ENCODE measurements around the gene SOX5.

- TF ChIP-seq POLR2A (IDR thresholded peaks at IDR 0.05) (no peak), CTCF (IDR thresholded peaks at IDR 0.05) (no peak)
Measured at GRCh38 chr12:23704992-23705943, 244.2 kb downstream of the SOX5 start.

All from right lobe of liver (tissue), 4 donors.